Neural crest cell (in vitro differentiated cells): ENCODE results near the gene CDH13. TPM values are rescaled to one million over a fixed set of nuclear protein-coding genes. Genes with fewer than 3 reads are reported as not detected.

Experiments used
- DNase-seq: peaks from one replicate; pipeline ENCODE4 v3.0.0; 2021; ENCODE audit warnings: low read depth, mixed read lengths, low spot score
- H3K27ac Mint-ChIP-seq: one replicate; pipeline ENCODE4 v1.8.0; 2021; ENCODE audit warnings: mild to moderate bottlenecking, mixed read lengths; ENCODE audit not compliant: unreplicated experiment
- H3K27me3 Mint-ChIP-seq: 2 replicates; pipeline ENCODE4 v1.8.0; 2021; ENCODE audit warnings: low read depth, mild to moderate bottlenecking, mixed read lengths
- H3K36me3 Mint-ChIP-seq: 2 replicates; pipeline ENCODE4 v1.8.0; 2021; ENCODE audit warnings: low read depth, mild to moderate bottlenecking, mixed read lengths
- H3K4me1 Mint-ChIP-seq: 2 replicates; pipeline ENCODE4 v1.8.0; 2021; ENCODE audit warnings: mixed read lengths
- H3K4me3 Mint-ChIP-seq: one replicate; pipeline ENCODE4 v1.8.0; 2021; ENCODE audit warnings: mild to moderate bottlenecking, mixed read lengths
- H3K9me3 Mint-ChIP-seq: 2 replicates; pipeline ENCODE4 v1.8.0; 2021; ENCODE audit warnings: mixed read lengths
- CTCF ChIP-seq: fragments of 200-600 bp; sonication (generic); conservative IDR thresholded peaks from 2 replicates; pipeline ENCODE4 v1.5.0; 2021; ENCODE audit warnings: antibody characterized with exemption, mild to moderate bottlenecking
- total RNA-seq: library from RNA; stranded (reverse); gene quantifications from 2 replicates; pipeline ENCODE4 v1.2.1, GENCODE V29; 2021

CDH13 gene
- total RNA-seq, 1 donor from 2014 or later: 1.1 TPM

DNA sequence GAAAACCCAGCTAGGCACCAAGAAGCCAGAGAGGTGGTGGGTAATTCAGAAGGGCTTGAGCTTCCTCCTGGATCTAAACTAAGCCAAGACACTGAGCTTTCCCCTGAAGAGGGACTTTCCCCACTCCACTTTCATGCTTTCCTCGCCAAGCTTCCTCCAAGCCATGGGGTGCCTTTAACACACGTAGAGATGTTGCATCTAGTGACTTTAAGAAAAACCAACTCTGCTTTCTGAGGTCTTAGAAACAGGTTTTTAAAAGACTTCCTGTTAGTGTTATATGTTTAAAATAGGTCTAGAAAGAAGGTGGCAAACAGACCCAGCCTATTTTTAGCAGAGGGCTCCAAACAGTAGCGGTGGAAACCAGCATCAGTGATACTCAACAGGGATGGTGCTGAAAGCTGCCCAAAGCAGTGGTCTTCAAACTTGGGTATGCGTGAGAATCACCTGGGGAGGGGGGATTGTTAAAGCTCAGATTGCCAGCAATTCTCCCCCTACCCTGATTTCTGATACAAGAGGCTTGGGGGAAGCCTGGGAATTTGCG is 585.6 kb downstream of the CDH13 start:
- Mint-ChIP-seq H3K4me3 (no peak overlapping the region), H3K27ac (no peak overlapping the region), H3K9me3 (peaks cover 6% of the 10 kb centered on the region), H3K36me3 (no peaks in the 10 kb centered on the region), H3K27me3 (peaks cover 2% of the 10 kb centered on the region), H3K4me1 (no peaks in the 10 kb centered on the region)
- TF ChIP-seq CTCF: no peak
- no peak for DNase-seq

DNA sequence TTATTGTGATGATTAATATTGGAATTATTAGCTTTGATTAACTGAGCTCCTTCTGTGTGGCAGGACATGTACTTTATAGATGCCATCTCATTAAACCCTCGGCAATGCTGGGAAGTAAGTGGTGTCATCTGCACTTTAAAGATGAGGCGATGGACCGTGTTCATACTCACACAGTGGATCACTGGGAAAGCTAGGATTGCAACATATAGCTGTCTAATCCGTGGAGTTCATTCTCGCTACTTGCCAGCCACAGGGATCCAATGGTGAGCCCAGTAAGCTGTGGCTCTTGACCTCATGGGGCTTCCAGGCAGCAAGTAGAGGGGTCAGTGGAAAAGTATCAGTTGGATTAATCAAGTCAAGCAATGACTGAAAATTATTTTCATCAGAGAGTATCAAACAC is 587.9 kb downstream of the CDH13 start:
- no peak for TF ChIP-seq CTCF
- no peaks in the 10 kb centered on the region for H3K4me1 Mint-ChIP-seq
- peaks cover 6% of the 10 kb centered on the region for H3K9me3 Mint-ChIP-seq
- no peak overlapping the region for H3K4me3 Mint-ChIP-seq
- DNase-seq: no peak
- no peaks in the 10 kb centered on the region for H3K36me3 Mint-ChIP-seq
- H3K27me3 Mint-ChIP-seq: no peaks in the 10 kb centered on the region
- H3K27ac Mint-ChIP-seq: no peak overlapping the region

- H3K4me3 Mint-ChIP-seq: no peak overlapping the region
- H3K27ac Mint-ChIP-seq: no peak overlapping the region
- peaks cover 6% of the 10 kb centered on the region for H3K9me3 Mint-ChIP-seq
- H3K27me3 Mint-ChIP-seq: no peaks in the 10 kb centered on the region
- H3K36me3 Mint-ChIP-seq: no peaks in the 10 kb centered on the region
- peak; percentile 65 for DNase-seq
- no peaks in the 10 kb centered on the region for H3K4me1 Mint-ChIP-seq
- TF ChIP-seq CTCF: peak; percentile 80
Observed at GRCh38 chr16:83215406-83216001, 588.7 kb downstream of the CDH13 start.

- Mint-ChIP-seq H3K4me1 (no peaks in the 10 kb centered on the region), H3K36me3 (no peaks in the 10 kb centered on the region), H3K9me3 (peaks cover 3% of the 10 kb centered on the region), H3K4me3 (no peak overlapping the region), H3K27me3 (peaks cover 3% of the 10 kb centered on the region), H3K27ac (no peak overlapping the region)
- no peak for DNase-seq
- no peak for TF ChIP-seq CTCF
Observed at GRCh38 chr16:83219285-83219684, 592.5 kb downstream of the CDH13 start.

DNA sequence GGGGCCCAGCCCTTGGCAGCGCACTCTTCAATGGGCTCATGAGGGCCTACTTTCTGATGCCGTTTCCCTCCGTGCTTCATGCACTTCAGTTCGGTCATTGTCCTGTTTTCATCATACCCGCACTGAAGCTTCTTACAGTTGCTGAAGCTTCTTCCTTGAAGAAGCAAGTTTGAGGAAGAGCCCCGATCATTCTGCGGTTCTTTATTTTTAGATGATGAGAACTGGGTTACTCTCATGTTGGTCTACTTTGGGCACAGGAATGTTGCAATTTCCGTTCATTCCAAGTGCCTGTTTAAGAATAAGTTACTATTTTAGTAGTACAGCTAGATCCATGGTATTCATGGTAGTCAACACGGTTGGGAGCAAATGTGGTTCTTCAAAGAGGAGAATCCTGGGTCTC is 593.3 kb downstream of the CDH13 start:
- Mint-ChIP-seq H3K27ac (no peak overlapping the region), H3K4me3 (no peak overlapping the region), H3K36me3 (no peaks in the 10 kb centered on the region), H3K27me3 (peaks cover 3% of the 10 kb centered on the region), H3K4me1 (no peaks in the 10 kb centered on the region), H3K9me3 (no peaks in the 10 kb centered on the region)
- TF ChIP-seq CTCF: no peak
- DNase-seq: no peak
